ENCODE measurements around the gene EMP1.

EMP1 gene, protein sequence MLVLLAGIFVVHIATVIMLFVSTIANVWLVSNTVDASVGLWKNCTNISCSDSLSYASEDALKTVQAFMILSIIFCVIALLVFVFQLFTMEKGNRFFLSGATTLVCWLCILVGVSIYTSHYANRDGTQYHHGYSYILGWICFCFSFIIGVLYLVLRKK

DNA sequence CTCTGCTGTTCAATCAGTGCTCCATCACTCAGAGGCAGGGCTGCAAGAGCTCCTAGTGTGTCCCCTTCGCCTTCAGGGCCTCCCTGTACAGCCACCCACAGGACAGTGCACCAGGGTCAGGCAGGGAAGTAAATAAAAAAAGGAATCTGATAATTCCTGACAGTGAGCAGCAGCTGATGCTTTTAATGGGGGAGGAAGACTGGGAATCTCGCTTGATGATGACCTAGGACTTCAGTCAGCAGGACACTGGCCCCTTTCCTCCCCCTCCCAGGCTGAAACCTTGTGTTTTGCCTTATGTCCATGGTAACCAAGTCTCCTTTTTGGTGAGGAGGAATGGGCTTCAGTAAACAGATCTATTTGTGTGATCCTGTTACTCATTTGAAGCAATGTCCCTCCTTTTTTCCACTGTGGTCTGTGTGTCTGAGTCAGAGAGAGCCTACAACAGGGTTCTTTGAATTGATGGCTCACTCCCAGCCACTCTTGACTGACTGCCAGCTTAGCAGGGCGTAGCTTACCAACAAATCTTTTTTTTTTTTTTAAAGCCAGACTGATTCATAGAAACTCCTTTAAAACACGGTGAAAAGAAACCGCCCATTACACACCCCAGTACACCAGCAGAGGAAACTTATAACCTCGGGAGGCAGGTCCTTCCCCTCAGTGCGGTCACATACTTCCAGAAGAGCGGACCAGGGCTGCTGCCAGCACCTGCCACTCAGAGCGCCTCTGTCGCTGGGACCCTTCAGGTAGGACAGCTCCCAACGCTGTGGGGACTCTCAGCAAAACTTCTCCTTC is at the start of gene EMP1:
TSS of gene EMP1 (plus strand) at position 597 of the 792 bp plus-strand sequence. CDS start 14,785 bp downstream, outside the sequence.
- peak; percentile 78 for DNase-seq

DNA sequence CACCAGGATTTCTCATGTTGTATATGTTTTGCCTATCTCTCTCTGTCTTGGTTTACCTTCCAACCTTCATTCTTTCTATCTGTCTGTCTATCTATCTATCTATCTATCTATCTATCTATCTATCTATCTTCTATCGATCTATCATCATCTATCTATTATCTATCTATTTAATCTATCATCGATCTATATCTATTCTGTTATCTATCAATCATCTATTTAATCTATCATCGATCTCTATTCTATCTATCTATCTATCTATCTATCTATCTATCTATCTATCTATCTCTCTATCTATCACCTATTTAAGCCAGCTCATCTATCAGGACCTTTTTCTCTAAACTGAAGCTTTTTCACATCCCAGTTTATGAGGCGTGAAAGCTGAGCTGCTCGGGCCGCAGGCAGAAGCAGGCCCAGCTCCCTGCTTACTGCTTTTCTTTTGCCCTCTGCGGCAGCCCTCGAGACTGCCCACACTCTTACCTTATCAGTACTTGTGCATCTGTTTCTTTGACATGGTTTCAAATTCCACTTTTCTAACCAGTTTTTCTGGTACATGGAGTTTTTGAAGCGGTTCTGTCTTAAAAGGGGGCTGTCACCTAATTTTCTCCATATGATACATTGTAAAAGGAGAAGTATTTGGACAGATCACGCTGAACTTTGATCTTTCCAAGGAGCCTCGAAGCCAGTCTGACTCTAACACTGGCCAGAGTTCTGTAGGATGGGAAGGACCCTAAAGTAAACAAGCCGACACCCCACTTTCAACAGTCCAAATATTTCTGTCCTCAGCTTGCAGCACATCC is 48.6 kb upstream of the EMP1 start:
- no peak for DNase-seq

DNA sequence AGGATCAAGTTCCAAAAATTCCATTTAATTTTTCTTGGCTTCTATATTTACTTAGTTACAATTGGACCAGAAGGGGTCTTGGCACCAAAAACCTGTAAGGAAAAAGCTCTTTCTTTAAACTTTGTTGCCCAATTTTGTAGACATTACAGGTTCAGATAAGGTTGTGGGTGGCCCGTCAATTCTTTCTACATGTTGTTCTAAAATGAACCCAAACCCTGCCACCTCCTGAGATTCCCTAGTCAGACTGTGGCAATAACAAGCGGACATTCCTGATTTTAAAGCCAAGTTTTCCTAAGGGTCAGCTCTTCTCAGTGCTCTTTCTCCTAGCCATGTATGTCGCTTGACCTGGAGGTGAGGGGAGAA is 48.1 kb upstream of the EMP1 start:
- no peak for DNase-seq

DNA sequence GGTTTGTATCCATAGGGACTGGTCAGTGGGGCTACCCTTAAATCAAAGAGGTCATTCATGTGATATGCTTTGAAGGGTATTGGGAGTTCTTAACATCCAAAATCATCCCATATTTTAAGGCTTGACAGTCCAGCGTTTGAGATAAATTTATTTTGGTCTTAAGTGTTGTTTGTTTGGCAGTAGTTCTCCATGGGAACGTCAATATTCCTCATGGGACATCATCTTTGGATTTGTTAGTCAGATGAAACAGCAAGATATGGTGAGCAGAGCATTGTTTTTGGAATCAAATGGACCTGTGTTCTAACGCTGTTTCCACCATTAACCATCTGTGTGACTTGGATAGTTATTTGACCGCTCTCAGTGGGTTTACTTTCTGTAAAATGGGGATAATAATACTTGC is 47.1 kb upstream of the EMP1 start:
- DNase-seq = no peak

DNA sequence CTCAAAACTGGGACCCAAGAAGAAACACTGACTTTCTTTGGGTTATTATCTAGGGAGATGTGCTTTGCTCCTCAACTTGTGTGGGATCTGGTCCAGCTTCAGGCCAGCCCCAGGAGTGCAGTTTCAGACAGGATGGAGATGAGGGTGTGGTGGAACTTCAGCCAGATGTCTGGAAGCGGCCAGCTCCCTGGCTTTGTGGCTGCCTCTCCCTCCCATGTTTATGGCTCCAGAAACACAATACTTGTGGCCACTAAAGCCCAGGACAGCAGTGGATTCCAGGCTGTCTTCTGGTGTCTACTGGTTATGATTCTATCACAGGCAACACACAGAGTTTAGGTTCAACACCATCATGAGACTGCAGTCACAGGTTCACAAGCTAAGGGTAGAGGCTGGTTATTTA is 44.2 kb upstream of the EMP1 start:
- DNase-seq = no peak

DNA sequence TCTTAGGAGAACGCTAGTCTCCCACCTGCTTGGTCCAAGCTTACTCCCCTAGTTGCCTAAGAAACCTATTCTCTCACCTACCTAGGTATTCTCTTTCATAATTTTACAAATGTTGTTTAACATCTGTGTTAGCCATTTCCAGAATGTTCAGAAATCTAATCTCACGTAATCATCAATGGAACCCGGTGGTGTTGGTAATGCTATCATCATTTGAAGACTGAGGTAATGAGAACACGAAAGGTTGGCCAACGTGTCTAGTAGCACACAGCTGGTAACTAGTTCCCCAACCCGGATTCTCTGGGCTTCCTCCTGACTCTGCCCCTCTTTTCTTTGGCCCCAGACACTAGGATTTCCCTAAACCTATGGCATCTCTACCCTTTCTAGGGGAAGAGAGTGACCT is 43.8 kb upstream of the EMP1 start:
- no peak for DNase-seq

DNA sequence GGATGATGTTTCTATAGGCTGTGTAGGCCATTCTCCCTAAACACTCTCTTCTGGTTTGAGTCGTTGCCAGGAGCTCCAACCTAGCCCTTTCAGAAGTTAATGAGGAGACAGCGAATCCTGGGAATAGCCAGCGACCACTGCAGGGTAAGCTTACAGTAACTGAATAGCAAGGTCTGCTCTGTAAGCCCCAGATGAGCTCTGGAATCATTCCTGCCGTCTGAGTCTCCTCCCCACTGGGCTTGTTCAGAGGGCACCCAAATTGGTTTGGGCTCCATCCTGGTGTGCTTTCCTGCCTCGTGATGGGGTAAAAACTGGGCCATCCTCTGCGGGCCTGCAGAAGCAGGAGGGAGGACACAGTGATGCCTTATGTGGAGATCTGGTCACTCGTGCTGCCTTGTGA is 43.3 kb upstream of the EMP1 start:
- no peak for DNase-seq

DNA sequence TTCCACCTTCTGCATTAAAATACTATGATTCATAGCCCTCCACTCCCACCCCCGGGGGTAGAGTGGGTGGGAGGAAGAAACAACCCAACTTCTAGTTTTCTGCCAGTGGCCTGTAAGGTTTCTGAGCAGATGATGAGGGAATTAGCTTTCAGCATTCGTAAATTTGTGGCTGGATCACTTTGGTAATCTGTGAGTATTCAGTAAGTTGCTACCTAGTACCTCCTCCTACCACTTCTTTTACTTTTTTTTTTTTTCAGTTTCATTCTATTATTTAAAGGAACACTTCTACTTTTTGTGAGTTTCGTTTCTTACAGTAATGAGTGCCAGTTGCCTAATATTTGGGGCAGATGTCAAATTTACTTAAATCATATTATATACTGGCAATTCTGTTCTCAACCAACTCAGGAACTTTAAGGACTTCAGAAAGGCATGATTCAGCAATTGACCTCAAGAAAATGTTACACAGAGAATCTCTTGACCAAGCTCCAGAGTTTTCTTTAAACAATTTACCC is 42.4 kb upstream of the EMP1 start:
- DNase-seq = no peak

DNA sequence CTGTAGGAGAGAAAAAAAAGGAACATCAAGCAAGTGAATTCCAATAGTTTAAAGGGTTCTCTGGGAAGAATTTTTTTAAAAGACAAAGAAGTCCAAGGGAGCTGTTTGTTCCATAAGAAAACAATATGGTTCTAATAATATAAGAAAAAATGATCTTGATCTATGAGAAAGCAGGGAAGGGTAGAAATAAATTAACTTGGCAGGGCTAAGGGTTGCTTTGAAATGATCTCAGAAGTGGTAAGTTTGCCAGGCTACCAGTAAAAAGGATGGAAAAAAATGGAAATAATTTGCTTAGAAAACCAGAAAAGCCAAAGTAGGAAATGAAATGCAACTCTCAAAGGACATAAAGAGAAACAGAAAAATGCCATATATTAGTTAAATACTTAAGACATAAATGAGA is 41.7 kb upstream of the EMP1 start:
- no peak for DNase-seq

DNA sequence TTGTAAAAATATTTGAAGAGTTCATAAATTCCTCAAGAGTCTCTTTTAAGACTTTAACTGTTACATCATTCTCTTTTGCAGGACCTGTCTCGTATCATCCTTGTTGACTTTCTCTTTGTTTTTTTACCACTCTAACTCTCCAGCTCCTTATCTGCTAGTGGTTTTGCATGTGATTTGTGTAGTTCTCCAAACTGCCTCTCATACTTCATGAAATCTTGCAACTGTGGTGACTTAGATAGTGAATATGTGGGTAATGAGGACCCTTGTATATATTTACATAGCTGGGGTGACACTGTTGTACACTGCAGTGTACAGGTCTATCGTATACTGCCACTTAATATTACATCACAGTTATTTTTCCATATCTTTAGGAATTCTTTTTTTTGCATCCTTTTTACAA is 40.2 kb upstream of the EMP1 start:
- DNase-seq = no peak

DNA sequence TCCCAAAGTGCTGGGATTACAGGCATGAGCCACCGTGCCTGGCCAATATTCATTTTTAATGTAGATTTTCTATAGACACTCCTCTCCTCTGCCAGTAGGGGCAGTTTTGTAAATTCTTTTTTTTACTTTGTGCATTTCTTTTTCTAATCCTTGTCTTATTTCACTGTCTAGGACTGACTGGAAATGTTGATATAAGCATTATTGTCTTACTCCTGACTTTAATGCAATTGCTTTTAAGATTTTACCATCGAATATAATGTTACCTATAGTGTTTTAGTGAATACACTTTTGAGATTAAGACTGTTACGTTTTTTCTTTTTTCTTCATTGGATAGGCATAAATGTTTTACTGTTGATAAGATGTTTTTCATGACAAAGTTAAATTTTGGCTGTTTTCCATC is 35.4 kb upstream of the EMP1 start:
- DNase-seq = no peak

DNA sequence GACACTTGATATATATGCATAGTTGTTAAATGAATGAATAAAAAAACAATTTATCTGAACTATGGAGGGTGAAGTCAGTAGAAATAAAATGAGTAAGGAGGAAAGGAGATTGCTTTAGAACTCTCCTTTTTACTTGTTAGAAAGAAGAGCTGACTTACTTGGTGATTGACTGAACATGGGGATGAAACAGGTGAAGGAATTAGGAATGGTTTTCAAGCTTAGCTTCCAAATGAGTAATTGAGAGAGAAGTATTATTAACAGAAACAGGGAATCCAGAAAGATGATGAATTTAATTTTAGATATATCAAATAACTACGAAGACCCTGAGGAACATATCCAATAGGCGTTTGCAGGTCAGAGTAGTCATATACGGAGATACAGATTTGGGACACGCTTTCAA is 33.6 kb upstream of the EMP1 start:
- no peak for DNase-seq

DNA sequence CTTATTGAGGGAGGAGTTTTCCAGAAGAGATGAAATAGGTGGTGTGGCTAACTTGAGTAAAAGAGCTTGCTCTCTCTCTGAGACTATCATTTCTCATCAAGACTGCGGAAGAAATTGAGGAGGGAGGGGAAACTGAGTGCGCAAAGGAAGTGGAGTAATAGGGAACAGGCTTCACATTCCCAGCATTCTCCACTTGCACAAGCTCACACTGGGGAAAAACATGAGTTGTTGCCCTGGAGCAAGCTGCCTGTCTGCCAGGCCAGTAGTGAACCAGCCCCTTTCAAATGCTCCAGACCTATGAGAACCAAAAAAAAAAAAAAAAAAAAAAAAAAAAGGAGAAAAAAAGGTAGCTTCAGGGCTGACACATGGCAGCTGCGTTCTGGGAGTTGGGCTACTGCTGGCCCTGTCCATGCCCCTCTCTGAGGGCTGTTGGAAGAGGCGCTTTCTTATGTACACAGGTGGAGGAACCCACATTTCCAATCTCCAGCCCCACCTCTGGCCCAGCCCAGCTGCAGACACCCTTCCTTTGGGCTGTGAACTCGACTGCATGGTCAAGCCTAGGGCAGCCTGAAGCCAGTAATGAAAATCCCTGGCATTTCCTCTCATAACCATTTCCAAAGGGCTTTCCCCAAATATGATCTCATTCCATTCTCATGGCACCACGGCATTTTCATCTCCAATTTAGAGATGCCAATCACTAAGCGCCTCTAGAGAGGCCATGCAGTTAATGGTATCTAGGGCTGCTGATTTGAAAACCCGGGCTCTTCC is 32.5 kb upstream of the EMP1 start:
- no peak for DNase-seq

DNA sequence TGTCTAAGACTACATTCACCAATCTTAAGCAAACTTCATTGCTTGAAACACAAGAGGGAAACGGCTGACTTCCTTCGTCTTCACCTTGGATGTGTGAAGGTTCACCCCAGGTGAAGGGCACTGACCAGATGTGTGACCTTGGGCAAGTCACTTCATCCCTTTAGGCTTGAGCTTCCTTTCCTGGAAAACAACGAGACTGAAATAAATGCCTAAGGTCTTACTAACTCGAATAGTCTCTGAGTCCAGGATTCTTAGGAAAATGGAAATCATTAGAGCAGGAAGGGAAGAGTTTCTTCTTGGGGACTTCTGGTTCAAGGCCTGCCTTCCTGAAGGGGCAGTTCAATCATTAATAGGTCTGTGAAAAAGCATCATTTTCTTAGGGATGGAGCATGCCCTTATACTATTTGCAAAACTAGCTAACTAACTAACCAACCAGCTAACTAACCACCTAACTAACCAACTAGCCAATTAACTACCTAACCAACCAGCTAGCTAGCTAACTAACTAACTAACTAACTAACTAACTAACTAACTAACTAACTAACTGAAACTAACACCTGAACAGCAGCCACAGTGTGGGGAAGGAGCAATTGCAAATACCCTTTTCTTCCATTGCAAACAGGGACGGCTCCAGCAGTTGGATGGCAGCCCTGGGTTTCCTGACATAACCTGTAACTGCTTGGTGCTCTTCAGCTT is 31.5 kb upstream of the EMP1 start:
- DNase-seq = no peak

DNA sequence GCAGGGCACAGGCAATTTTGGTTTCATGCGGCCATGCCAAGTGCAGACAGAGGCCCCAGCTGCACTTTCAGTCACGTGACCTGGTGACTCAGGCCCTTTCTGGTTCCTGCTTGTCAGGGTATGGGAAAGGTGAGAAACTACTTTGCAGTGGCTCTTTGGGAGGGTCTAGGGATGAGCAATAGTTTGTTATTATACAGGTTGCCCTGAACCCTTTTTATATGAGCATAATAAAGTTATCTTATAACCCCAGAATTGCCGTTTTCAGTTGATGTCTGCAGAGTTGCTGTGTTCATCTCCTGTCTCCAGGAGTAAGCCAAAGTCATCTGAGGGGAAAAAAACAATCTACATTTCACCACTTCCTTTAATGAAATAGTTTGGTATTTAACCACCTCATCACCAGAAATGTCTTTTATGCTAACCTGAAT is 30.9 kb upstream of the EMP1 start:
- peak; percentile 83 for DNase-seq

DNA sequence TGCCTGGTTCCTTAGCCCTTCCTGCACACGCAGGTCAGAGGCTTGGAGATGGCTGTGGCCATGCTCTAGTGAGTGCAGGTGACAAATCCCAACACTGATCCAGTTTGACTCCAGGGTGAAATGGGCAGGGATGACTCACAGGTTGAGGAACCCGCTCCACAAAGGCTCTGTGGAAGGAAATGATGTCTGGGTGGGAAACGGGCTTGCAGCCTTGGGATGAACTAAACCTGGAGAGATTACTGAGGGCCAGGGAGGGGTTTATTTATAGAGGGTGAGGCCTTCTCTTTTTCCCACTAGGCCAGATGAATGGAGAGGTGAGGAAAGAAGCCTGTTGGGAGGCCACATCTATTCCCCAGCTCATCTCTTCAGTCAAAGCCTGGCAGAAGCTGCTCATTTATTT is 29.3 kb upstream of the EMP1 start:
- DNase-seq = no peak

DNA sequence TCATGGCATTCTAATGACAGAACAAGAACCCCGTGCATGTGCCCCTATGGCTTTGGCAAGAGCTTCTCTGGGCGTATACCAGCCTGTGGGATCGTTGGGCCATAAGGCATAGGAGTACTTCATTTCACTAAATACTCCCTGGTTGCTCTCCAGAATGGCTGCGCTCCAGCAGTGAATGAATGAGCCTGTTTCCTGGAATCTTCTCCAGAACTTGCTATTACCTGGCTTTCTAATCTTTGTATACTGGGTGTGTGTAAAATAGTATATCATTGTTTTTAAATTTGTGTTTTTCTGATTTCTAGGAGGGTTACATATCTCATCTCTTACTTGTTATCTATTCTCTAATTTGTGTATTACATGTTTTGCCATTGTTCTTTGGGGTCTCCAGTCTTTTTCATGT is 28.6 kb upstream of the EMP1 start:
- DNase-seq = no peak

DNA sequence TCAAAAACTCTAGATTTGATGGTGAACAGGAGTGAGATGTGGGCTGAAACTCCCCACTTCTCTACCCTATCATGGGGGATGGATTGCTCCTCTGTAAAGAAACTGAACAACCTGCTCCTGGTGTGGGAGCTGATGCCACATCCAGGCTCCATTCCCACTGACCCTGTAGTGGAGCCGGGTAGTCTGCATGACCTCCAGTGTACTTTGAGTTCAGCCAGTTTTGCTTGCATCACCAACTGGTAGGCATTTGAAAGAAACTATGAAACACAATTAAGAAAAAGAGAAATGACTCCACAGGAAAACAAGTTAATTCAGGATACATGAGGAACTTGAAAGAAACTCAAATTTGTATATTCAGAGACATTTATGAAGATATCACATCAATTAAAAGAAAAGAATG is 27.3 kb upstream of the EMP1 start:
- DNase-seq = no peak

DNA sequence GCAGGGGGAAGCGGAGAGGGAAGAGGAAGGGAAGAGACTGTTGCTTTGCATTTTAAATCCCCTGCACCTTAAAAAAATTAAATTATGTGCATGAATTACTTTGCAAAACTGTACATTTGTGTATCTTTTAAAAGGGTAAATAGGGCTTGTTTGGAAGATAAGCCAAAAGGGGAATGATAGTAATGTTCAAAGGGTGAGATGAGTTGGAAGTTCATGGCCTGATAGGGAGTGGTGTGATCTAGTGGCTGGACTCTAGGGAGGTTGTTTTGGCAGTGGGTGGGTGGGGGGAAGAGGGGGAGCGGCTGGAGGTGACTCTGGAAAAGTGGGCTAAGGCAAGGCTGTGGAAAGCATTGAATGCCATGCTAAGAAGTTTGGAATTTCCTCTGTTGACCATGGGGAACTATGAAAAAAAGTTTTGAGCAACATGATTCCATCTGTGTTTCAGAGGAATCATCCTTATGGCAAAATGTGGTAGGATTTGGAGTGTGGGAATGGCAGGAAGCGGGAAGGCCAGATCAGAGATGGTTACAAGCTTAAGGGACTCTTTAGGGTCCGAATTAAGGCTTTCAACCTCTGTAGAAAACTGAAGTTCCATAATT is 25.5 kb upstream of the EMP1 start:
- no peak for DNase-seq

DNA sequence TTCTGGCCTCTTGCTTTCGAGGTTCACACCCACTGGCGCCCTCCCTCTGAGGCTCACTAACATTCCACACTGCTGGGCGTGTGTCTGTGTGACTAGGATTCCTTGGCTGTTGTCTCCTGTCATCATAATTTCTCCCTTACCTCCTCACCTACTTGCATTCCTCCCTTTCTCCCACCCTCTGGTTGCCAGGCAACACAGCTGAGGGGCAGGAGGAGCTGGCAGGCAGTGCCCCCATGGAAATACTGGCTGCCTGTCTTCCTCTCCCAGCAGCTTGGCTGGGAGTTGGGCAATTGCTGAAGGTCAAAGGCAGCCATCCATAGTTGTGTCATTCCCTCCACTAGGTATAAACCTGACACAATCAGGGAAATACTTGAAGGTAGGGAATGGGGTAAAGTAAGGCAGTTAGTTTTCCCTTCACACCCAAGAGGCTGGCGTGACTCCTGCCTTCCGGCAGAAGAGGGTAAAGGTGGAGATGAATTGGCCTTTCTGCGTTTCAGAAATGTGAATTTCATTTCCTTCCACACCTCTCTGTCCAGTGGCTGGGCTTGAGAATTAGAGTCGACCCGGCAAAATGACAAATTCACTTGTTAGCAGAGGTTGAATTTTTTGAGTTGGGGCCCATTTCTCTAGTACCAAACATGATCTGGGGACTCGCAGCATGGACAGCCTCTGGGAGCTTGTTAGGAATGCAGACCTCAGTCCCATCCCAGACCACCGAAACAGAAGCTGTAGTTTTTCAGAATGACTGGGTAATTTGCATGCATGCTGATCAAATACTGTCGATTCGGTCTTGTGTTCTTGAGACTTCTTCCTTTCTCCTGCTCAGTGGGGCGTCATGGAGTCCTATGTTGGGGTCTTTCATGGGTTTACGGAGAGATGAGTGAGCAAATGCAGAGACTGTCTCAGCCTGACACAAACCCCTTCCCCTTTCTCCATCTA is 24.3 kb upstream of the EMP1 start:
- DNase-seq = no peak
